ENCODE results near the gene TENM3.
"Not testable (repeated sequence)": the region's sequence is repeated elsewhere in the genome, so short reads cannot be mapped to it uniquely, and the experiment has no call there.

Gene TENM3

GRCh38 chr4:182800216-182800515 is 557.0 kb downstream of the TENM3 start:
- FAIRE-seq, result no peak

GRCh38 chr4:182801636-182802035 is 558.4 kb downstream of the TENM3 start:
- FAIRE-seq, result no peak

- no peak for FAIRE-seq
These were observed 559.4 kb downstream of the TENM3 start for GRCh38 chr4:182802621-182803020.

GRCh38 chr4:182803235-182803634 is 560.0 kb downstream of the TENM3 start:
- FAIRE-seq, result no peak

- FAIRE-seq, result no peak
These were observed 560.9 kb downstream of the TENM3 start for GRCh38 chr4:182804131-182804530.

- FAIRE-seq, result no peak
These were observed 562.1 kb downstream of the TENM3 start for GRCh38 chr4:182805321-182805720.

- FAIRE-seq, result no peak
These were observed 562.5 kb downstream of the TENM3 start for GRCh38 chr4:182805750-182806149.

- FAIRE-seq, result no peak
These were observed 563.4 kb downstream of the TENM3 start for GRCh38 chr4:182806259-182807252.

GRCh38 chr4:182807346-182807745 is 564.1 kb downstream of the TENM3 start:
- no peak for FAIRE-seq

GRCh38 chr4:182807767-182808548 is 564.8 kb downstream of the TENM3 start:
- no peak for FAIRE-seq

GRCh38 chr4:182808673-182809416 is 565.6 kb downstream of the TENM3 start:
- no peak for FAIRE-seq

GRCh38 chr4:182809417-182810102 is 566.4 kb downstream of the TENM3 start:
- no peak for FAIRE-seq

GRCh38 chr4:182810103-182810615 is 567.0 kb downstream of the TENM3 start:
- no peak for FAIRE-seq

- no peak for FAIRE-seq
These were observed 569.7 kb downstream of the TENM3 start for GRCh38 chr4:182812916-182813315.

GRCh38 chr4:182814065-182814464 is 570.9 kb downstream of the TENM3 start:
- FAIRE-seq, result not testable (repeated sequence)

- no peak for FAIRE-seq
These were observed 575.9 kb downstream of the TENM3 start for GRCh38 chr4:182818926-182819730.

- FAIRE-seq, result no peak
These were observed 576.5 kb downstream of the TENM3 start for GRCh38 chr4:182819751-182820150.

- FAIRE-seq, result no peak
These were observed 579.4 kb downstream of the TENM3 start for GRCh38 chr4:182822554-182822953.

GRCh38 chr4:182823576-182823975 is 580.4 kb downstream of the TENM3 start:
- no peak for FAIRE-seq

GRCh38 chr4:182825003-182825402 is 581.8 kb downstream of the TENM3 start:
- FAIRE-seq, result no peak

- FAIRE-seq, result no peak
These were observed 582.6 kb downstream of the TENM3 start for GRCh38 chr4:182825786-182826185.

All from colon (tissue), 2 donors.